Osteoblast (primary cell): ENCODE measurements around the gene VPS37C. TPM values are rescaled to one million over a fixed set of nuclear protein-coding genes. Genes with fewer than 3 reads are reported as not detected.

Source experiments
- DNase-seq: peaks from one replicate; pipeline ENCODE4 v3.0.0; 2011; ENCODE audit warnings: low spot score, mixed read lengths; ENCODE audit not compliant: insufficient read length; ENCODE audit errors: missing footprints
- H2AFZ ChIP-seq: 2 replicates; pipeline ENCODE4 v1.6.0; 2011; ENCODE audit warnings: mild to moderate bottlenecking, low read length
- H3K27ac ChIP-seq: 2 replicates; pipeline ENCODE4 v1.5.1; 2011; ENCODE audit warnings: mild to moderate bottlenecking, low read depth, low read length, moderate library complexity
- H3K27me3 ChIP-seq: 2 replicates; pipeline ENCODE4 v1.6.0; 2012; ENCODE audit warnings: mild to moderate bottlenecking, control low read depth, inconsistent platforms, low read length, moderate library complexity; ENCODE audit not compliant: insufficient read depth
- H3K36me3 ChIP-seq: 2 replicates; pipeline ENCODE4 v1.5.1; 2011; ENCODE audit warnings: mild to moderate bottlenecking, low read length, control low read depth, moderate library complexity; ENCODE audit not compliant: insufficient read depth
- H3K4me1 ChIP-seq: 2 replicates; pipeline ENCODE4 v1.5.1; 2011; ENCODE audit warnings: mild to moderate bottlenecking, low read length, control low read depth, moderate library complexity; ENCODE audit not compliant: insufficient read depth
- H3K4me2 ChIP-seq: 2 replicates; pipeline ENCODE4 v1.6.0; 2011; ENCODE audit warnings: mild to moderate bottlenecking, low read length; ENCODE audit not compliant: insufficient read depth
- H3K4me3 ChIP-seq: fragments of 200-600 bp; sonication (generic); 3 replicates; pipeline ENCODE4 v1.5.1; 2012; ENCODE audit warnings: mild to moderate bottlenecking, low read length, inconsistent platforms; ENCODE audit not compliant: insufficient read depth
- H3K79me2 ChIP-seq: 2 replicates; pipeline ENCODE4 v1.6.0; 2012; ENCODE audit warnings: mild to moderate bottlenecking, low read length, control low read depth, inconsistent platforms; ENCODE audit not compliant: insufficient read depth
- H3K9me3 ChIP-seq: 2 replicates; pipeline ENCODE4 v1.5.1; 2011; ENCODE audit warnings: low read depth, low read length, control low read depth
- H4K20me1 ChIP-seq: 2 replicates; pipeline ENCODE4 v1.6.0; 2012; ENCODE audit warnings: mild to moderate bottlenecking, low read length, control low read depth; ENCODE audit not compliant: insufficient read depth
- total RNA-seq: library from RNA; depleted of rRNA; stranded (reverse); fragments of >200 nt; gene quantifications from 2 replicates; pipeline ENCODE4 v1.2.3, GENCODE V29; 2012
- TF ChIP-seq, protein P1 (sequence below): IDR thresholded peaks from 2 replicates; pipeline ENCODE4 v1.5.1; 2011; ENCODE audit warnings: mild to moderate bottlenecking, low read depth, low read length, moderate library complexity; ENCODE audit errors: extremely low read depth

VPS37C gene
- total RNA-seq, 1 donor: 19.2 TPM

DNA sequence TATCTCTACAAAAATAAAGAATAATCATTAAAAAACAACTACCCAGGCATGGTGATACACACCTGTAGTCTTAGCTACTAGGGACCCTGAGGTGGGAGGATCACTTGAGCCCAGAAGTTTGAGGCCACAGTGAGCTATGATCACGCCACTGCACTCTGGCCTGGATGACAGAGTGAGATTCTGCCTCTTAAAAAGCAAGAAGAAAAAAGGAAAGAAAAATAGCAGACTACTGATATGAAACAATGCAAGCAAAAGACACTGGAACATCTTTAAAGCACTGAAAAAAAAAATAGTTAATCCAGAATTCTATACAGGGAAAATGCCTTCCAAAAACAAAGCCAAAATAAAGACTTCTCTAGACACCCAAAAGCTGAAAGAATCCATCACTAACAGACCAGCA is 5.9 kb downstream of the VPS37C start:
- peaks cover 7% of the 10 kb centered on the region for H3K36me3 ChIP-seq
- no peak overlapping the region for H3K4me2 ChIP-seq
- peaks cover 38% of the 10 kb centered on the region for H3K4me1 ChIP-seq
- no peaks in the 10 kb centered on the region for H3K27me3 ChIP-seq
- peaks cover 24% of the 10 kb centered on the region for H4K20me1 ChIP-seq
- no peak overlapping the region for H2AFZ ChIP-seq
- H3K79me2 ChIP-seq: peaks cover 87% of the 10 kb centered on the region
- H3K27ac ChIP-seq: no peak overlapping the region
- TF ChIP-seq, protein P1, sequence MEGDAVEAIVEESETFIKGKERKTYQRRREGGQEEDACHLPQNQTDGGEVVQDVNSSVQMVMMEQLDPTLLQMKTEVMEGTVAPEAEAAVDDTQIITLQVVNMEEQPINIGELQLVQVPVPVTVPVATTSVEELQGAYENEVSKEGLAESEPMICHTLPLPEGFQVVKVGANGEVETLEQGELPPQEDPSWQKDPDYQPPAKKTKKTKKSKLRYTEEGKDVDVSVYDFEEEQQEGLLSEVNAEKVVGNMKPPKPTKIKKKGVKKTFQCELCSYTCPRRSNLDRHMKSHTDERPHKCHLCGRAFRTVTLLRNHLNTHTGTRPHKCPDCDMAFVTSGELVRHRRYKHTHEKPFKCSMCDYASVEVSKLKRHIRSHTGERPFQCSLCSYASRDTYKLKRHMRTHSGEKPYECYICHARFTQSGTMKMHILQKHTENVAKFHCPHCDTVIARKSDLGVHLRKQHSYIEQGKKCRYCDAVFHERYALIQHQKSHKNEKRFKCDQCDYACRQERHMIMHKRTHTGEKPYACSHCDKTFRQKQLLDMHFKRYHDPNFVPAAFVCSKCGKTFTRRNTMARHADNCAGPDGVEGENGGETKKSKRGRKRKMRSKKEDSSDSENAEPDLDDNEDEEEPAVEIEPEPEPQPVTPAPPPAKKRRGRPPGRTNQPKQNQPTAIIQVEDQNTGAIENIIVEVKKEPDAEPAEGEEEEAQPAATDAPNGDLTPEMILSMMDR: no peak
- no peak for DNase-seq
- no peaks in the 10 kb centered on the region for H3K9me3 ChIP-seq
- H3K4me3 ChIP-seq: no peak overlapping the region

DNA sequence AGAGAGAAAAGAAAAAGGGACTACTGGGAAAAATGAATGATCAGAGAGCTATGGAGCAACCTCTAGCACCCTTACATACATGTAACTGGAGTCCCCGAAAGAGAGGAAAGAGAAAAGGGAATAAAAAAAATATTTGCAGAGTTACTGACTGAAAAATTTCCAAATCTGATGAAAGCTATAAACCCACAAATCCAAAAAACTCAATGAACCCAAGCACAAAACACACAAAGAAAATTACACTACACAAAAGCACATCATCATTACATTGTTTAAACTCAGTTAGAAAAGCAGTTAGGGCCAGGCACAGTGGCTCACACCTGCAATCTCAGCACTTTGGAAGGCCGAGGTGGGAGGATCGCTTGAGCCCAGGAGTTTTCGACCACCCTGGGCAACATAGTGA is 6.7 kb downstream of the VPS37C start:
- Histone ChIP-seq H2AFZ (no peak overlapping the region), H3K4me1 (peaks cover 40% of the 10 kb centered on the region), H3K36me3 (peaks cover 7% of the 10 kb centered on the region), H3K79me2 (peaks cover 90% of the 10 kb centered on the region), H3K27me3 (no peaks in the 10 kb centered on the region), H3K4me2 (no peak overlapping the region), H3K9me3 (no peaks in the 10 kb centered on the region), H3K4me3 (no peak overlapping the region), H3K27ac (peak overlapping the region; percentile 94), H4K20me1 (peaks cover 32% of the 10 kb centered on the region)
- no peak for DNase-seq
- TF ChIP-seq, protein P1: no peak

DNA sequence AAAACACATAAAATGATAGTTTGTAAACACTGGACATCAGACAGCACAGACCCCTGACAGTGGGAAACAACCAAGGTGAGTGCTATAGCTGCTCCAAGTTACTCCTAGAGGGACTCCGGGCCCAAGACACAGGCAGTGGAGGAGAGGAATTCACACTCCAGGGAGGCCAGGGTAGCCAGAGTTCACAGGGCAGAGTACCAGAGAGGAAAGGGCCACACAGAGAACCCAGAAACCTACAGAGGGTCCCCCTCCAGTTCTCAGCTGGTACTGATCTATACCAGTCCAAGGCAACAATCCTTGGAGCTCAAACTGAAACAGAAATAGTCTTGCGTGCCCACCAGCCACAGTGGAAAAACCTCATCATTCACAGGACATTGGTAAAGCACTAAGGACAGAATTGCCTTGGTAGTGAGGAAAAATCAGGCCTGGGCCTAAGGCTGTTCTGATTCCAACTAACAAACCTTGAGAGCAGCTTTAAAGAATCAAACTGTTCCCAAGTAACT is 7.6 kb downstream of the VPS37C start:
- DNase-seq: no peak

DNA sequence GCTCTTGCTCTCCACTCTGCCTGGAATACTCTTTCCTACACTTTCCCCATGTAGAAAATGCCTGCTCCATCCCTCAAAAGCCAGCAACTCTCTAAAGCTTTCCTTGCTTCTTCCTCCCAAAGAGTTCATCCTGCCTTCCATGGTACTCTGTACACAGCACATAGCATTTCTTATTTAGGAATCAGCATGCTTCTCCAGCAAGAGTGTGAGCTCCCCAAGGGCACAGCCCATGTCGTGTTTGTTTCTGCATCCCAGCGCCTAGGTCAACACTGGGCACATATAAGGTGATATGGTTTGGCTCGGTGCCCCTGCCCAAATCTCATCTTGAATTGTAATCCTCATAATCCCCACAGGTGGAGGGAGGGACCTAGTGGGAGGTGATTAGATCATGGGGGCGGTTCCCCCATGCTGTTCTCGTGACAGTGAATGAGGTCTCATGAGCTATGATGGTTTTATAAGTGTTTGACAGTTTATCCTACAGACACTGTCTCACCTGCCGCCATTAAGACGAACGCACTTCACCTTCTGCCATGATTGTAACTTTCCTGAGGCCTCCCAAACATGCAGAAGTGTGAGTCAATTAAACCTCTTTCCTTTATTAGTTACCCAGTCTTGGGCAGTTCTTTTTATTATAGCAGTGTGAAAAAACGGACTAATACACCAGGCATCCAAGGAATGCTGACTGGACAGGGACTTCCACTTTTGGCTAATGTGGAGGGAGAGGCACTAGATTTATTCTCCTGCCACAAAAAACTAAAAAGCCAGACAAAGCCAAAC is 8.2 kb downstream of the VPS37C start:
- H3K4me2 ChIP-seq: peak overlapping the region; percentile 80
- H3K27me3 ChIP-seq: no peaks in the 10 kb centered on the region
- H3K79me2 ChIP-seq: peaks cover 95% of the 10 kb centered on the region
- DNase-seq: peak; percentile 93
- peaks cover 7% of the 10 kb centered on the region for H3K36me3 ChIP-seq
- peaks cover 45% of the 10 kb centered on the region for H4K20me1 ChIP-seq
- H2AFZ ChIP-seq: no peak overlapping the region
- TF ChIP-seq, protein P1: no peak
- H3K4me1 ChIP-seq: peaks cover 30% of the 10 kb centered on the region
- H3K27ac ChIP-seq: peak overlapping the region; percentile 94
- no peaks in the 10 kb centered on the region for H3K9me3 ChIP-seq
- H3K4me3 ChIP-seq: peak overlapping the region; percentile 47

More for the DNA sequence above, 7.6 kb downstream of the VPS37C start:
- Histone ChIP-seq H3K4me3 (peak overlapping the region; percentile 47), H3K4me1 (peaks cover 34% of the 10 kb centered on the region), H3K4me2 (peak overlapping the region; percentile 80), H3K27ac (peak overlapping the region; percentile 94), H3K36me3 (peaks cover 7% of the 10 kb centered on the region), H4K20me1 (peaks cover 39% of the 10 kb centered on the region), H2AFZ (peak overlapping the region; percentile 54), H3K9me3 (no peaks in the 10 kb centered on the region), H3K79me2 (peaks cover 95% of the 10 kb centered on the region), H3K27me3 (no peaks in the 10 kb centered on the region)
- TF ChIP-seq, protein P1: no peak
